SKM-1 treated with dmso at 0.1 percent for 144 hours (cell line): ENCODE data around the gene LGMN.
"Not testable (repeated sequence)": the region's sequence is repeated elsewhere in the genome, so short reads cannot be mapped to it uniquely, and the experiment has no call there.

Source experiments
- DNase-seq: peaks from one replicate; lab custom pipeline; 2025; ENCODE audit not compliant: unreplicated experiment; lab: John Stamatoyannopoulos, UW

LGMN gene

DNA sequence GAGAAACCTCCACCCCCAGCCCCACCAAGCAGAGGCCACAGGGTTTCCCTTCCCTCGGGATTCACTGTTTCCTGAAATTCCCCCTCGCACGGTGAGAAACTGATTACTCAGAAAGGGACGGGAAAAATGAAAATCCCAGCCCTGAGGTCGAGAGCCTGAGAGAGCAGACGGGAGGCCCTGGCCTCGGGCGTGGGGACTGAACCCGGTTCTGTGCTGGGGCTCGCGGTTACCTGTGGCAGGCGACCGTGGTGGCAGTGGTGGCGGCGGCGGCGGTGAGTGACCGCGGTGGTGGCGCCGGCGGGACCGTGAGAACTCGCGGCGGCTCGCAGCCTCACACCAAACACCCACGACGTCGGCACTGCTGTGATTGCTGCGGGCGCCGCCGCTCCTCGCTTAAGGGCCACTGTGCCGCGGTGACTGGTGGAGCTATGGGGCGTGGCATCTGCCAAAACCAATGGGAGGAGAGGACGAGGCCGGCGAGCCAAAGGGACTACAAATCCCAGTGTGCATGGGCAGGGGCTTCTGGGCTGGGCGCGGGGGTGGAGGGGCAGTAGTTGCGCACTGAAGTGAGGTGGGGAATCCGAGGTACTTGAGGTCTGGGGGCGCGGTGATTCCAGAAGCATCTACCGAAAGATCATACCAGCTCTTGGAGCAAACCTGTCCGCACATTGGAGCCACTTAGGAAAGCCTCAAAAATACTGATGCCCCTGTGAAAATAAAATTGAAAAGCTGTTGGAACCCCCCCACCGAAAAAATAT, at the start of gene LGMN:
TSS of gene LGMN (minus strand) at position 369 of the 758 bp plus-strand sequence. CDS start 15,841 bp downstream, outside the sequence.
- no peak for DNase-seq

DNA sequence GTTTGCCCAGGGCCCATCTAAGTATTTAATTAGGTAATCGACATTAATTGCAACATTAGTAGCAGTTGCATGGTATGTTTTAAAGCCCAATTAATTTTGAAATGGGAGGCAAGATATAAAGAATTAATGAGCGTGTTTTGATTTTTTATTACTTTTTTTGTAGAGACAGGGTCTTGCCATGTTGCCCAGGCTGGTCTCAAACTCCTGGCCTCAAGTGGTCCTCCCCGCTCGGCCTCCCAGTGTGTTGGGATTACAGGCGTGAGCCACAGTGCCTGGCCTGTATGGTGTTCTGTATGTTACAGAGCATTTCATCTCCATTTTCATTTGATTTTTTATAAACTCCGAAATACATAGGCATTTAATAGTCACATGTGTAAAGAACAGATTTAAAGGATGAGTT, 46.5 kb upstream of the LGMN start:
- no peak for DNase-seq

DNA sequence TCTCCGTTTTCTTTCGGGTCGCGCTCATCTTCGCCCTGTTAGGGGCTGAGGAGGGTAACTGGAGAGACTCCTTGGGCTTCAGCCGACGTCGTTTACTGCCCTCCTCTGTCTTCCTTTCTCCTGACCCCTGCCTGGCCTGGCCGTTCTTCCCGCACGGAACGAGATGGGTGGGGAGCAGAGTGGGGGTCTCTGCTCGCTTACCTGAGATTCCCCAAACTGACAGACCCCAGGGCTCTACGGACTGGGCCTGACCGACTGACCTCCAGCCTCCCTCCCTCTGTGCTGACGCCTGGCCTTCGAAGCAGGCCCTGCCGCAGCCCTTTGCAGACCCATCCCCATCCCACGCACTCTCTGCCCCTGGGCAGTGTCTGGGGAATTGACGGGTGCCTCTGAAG, 46.1 kb upstream of the LGMN start:
- no peak for DNase-seq

DNA sequence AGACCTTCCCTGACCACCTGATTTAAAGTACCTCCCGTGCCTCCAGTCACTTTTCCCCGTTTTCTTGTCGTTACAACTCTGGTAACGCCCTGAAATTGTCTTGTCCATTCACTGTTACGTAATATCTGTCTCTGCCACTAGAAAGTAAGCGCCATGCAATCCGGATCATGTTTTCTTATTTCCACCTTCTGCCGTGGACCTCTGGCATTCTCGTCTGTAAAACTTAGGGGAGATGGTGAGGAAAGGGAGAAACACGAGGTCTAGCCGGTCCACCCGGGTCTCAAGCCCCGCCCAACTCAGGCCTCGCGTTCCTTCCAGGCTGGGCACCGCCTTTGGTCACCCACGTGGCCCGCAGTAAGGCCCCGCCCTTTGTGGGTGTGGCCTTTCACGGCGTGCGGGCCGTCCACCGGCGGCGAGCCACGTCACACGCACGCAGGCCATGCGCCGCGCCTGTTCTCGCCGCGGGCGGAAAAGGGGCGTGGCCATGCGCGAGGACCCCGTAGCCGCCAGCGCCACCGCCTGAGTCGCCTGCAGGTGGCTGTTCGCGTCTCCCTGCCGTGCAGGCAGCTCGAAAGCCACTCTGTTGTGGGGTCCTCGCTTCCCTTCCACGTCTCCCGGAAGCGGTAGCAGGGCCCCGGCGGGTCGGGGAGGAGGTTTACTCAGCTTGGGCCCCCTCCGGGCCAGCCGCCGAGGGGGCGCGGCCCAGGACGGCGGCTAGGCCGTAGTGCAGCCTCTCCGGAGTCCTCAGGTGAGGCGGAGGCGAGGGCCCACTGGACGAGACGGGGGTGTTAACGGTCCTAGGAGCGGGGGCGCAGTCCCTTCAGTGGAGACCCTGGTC, 45.5 kb upstream of the LGMN start, which contains the start of gene GOLGA5:
TSS of gene GOLGA5 (plus strand) at position 597 of the 838 bp plus-strand sequence. CDS start 3,133 bp downstream, outside the sequence.
- peak; percentile 88 for DNase-seq

DNA sequence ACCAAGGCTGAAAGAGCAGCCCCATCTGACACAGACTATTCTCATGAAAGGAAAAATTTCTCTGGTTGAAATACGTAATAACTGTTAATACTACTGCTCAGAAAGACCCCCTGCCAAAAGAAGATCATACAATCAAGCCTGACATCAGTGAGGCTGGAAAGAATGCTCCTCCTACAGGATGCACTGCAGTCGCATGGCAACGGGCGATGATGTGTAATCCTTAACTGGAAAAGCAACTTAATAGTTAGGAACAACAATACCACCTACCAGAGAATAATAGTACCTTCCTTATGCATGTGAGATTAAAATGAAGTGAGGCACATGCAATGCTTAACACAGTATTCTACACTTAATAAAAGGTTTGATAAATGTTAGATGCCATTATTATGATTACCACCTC, 44.5 kb upstream of the LGMN start:
- no peak for DNase-seq

DNA sequence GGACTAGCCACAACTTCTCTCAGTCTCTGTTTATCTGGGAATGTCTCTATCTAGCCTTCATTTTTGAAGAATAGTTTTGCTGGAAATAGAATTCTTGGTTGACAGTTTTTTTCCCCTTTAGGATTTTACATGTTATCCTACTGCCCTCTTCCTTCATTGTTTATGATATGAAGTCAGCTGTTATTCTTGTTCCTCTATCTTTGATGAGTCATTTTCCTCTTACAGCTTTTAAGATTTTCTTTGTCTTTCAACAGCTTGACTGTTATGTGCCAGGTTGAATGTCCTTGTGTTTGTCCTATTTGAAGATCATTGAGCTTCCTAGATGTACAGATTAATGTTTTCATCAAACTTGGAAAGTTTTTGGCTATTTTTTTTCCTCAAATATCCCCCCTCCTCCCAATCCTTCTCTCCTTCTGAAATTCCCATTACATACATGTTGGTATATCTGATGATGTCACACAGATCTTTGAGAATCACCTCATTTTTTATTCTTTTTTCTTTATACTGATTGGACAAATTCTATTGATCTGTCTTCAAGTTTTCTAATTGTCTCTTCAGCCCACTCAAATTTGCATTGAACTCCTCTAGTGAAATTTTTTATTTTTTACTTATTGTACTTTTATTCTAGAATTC, 41.1 kb upstream of the LGMN start:
- no peak for DNase-seq

DNA sequence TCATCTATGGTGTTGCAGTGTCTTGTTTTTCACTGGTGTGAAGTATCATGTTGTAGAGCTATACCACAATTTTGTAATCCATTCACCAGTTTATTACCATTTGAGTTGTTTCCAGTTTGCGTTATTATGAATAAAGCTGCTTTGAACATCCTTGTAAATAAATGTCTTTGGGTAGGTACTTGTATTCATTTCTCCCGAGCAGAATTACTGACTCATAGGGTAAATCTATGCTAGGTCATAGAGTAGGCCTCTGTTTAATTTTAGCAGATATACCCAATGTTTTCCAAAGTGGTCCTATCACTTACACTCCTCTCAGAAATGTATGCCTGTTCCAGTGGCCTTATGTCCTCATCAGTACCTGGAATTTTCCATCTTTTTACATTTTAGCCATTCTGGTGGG, 39.1 kb upstream of the LGMN start:
- no peak for DNase-seq

DNA sequence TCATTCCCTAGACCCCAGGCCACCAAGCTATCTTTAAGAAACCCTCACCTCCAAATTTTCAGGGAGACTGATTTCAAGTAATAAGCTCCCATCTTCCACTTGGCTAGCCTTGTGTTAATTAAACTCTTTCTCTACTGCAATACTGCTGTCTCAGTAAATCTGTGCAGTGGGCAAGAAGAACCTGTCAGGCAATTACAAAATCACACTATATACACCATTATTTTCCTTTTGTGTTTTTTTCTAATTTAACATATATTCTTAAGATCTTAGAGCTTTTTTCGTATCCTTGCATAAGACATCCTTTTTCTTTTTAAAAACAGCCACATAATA, 38.0 kb upstream of the LGMN start:
- no peak for DNase-seq

DNA sequence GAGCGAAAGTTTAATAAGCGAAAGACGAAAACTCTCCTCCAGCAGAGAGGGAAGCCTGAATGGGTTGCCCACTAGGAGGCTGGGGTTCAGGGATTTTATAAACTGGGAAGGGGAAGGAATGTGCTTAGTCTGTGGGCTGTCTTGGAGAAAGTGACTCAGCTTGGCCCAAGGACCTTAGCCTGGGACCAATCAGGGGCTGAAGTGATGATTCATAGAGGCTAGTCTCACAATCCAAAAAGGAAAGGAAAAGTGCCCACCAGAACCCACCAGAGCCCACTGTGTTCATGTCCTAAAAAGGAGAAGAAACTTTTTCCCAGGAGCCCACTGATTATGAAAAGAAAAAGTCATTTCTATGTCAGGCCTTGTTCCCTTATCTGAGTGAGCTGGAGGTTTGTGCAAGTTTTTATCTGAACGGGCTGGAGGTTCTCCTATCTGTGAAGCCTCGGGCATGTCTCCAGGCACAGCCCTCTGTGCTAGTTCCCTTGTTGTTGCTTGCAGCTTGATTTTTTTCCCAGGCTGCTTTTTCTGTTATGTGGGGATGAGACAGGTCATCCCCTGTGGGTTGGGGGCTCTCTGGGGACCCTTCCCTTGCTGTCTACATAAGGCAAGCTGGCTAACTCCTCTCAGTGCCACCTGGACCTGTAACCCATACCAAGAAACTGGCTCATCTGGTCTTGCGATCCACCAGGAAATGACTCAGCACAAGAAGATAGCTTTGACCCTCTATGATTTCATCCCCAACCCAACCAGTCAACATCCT, 37.4 kb upstream of the LGMN start:
- no peak for DNase-seq

DNA sequence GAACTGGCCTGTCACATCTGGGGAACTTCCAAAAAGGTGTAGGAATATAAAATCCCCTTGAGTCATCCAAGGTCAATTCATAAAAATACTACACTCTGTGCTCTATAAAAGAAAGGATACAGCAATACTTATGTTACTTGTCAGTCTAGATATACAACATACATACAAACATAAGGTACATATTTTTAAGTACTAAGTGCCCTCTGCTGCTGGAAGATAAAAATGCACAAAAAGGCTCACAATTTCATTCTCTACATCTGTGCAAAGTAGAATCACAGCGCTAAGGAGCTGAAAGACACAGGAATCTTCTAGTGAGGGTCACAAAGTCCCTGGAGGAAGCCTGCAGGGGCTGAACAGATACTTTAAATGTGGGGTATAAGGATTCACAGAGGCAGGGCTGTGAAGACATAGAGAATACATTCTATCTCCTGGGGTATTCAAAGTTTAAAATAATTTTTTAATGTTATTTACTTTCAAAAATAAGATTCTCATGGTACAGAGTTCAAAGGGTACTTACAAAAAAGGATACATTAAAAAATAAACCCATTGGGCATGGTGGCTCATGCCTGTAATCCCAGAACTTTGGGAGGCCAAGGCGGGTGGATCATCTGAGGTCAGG, 35.5 kb upstream of the LGMN start:
- DNase-seq, result peak; percentile 41

DNA sequence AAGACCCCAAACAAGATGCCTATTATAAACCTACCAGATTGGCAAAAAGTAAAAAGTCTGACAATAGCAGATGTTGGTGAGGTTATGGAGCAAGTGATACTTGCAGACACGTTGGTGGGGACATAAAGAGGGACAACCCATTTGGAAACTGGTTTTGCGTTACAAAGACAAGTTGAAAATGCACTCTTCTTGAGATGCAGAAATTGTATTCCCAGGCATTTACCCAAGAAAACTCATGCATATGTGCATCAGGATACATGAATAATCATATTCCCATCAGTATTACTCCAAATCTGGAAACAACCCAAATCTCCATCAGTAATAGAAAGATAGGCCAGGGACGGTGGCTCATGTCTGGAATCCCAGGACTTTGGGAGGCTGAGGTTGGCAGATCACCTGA, 32.9 kb upstream of the LGMN start:
- DNase-seq, result no peak

DNA sequence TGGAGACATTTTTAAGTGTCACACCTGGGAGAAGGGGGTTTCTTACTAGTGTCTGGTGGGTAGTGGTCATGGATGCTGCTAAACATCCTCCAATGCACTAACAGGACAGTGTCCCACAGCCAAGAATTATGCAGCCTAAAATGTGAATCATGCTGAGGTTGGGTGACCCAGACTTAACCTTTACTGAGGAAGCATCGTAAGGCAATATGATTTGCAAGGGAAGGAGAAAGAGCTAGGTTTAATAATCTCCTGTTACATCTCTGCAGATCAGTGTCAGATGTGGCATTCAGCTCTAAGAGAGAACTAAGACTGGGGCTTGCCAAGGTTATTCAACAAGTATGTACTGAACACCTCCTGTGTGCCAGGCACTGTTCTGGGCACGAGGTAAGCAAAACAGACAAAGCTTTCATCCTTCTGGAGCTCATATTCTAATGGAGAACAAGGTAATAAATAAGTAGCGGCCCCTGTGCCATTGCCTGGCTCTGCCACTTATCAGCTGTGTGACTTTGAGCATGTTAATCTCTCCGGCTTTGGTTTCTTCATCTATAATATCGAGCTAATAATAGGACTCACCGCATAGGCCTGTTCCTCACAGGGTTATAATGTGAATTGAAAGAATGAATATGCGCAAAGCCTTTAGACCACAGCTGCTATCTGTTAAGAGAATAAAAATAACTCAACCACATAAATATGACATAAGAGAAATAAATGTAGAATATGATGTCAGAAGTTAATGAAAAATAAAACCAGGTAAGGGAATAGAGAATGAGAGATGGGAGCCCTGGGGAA, 32.2 kb upstream of the LGMN start:
- DNase-seq, result no peak

DNA sequence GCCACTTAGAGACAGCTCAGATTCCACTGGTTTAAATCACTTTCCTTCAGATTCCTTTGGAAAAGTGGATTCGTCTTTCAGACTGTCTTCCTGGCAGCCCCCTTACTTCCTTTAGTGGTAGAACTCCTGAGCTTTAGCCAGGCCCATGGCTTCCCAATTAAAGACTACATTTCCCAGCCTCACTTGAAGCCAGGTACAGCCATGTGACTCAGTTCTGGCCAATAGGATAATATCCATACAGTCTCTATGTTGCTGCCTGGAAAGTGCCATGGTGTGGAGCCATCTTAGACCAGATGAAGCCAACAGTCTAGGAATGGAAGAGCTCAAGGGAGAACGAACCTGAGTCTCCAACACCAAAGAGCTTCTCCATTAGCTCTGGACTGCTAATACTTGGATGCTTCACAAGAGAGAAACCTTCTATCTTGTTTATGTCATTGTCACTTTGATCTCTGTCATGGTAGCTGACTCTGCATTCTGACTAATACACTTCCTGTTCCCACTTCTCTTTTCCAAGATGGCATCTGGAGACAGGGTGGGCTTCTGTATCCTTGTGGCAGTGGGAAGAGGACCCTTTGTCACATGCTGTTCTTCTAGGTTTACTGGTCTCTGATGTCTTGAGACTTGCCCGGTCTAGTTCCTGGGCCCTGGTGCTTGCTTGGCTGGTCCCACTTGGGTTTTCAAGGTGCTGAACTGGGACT, 30.6 kb upstream of the LGMN start:
- DNase-seq, result not testable (repeated sequence)

DNA sequence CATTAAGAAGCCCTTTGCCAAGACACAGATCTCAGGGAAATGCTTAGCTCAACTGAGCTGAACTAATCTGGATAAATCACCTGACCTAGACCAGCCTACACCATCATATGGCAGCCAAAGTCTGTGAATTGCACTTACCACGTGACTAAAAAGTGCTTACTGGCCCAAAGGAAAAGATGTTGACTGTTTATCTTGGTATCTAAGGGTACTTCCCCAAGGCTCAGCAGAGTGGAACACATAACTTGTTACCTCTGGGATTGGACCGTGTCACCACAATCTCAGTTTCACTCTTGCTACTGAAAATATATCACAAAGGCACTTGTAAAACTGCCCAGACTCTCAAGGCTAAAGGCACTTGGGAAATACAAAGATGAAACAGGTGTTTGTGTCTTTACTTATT, 26.9 kb upstream of the LGMN start:
- not testable (repeated sequence) for DNase-seq

DNA sequence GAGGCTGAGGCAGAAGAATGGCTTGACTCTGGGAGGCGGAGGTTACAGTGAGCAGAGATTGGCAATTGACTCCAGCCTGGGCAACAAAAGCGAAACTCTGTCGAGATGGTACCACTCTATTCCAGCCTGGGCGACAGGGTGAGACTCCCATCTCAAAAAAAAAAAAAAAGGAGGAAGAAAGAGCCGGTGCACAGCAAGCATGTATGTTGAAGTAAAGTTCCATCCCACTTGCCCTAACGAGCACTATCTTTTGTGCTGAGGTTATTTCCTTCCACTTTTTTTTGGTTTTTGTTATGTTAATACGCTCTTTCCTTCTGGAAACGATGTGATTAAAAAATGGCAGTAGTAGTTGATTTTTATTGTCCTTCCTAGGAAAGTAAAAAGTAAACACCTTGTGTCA, 26.1 kb upstream of the LGMN start:
- DNase-seq, result no peak

DNA sequence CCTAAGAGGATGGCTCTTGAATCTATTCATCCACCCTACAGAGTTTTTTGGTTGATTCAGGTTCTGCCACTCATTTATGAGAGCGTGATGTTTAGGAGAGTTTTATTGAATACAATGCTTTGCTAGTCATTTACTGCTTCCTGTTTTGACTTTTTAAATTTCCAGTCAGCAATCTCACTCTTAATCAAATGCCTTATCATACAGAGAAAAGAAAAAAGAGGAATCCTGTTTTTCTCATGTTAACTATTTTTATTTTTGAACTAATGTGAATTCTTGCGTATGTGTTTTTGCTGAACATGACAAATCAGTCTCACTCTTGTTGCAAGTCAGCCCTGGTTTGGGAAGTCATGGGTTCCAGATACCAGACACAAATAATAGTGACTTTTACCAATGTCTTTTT, 22.1 kb upstream of the LGMN start:
- no peak for DNase-seq

DNA sequence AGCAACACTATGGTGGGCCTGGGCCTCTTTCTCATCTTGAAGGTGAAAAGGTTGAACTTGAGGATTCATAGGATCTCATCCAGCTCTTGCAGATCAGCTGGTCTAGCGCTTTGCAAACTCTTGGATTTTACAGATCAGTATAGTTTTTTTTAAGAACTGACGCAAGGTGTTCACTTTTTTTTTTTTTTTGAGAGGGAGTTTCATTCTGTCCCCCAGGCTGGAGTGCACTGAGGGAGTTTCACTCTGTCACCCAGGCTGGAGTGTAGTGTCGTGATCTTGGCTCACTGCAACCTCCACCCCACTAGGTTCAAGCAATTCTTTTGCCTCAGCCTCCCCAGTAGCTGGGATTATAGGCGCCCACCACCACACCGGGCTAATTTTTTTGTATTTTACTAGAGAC, 20.4 kb upstream of the LGMN start:
- no peak for DNase-seq

DNA sequence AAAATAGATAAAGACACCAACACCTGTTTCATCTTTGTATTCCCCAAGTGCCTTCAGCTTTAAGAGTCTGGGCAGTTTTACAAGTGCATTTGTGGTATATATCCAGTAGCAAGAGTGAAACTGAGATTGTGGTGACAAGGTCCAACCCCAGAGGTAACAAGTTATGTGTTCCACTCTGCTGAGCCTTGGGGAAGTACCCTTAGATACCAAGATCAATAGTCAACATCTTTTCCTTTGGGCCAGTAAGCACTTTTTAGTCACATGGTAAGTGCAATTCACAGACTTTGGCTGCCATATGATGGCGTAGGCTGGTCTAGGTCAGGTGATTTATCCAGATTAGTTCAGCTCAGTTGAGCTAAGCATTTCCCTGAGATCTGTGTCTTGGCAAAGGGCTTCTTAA, 19.8 kb upstream of the LGMN start:
- not testable (repeated sequence) for DNase-seq
